GM12878 (cell line): ENCODE data around the gene PCED1A. TPM values are rescaled to one million over a fixed set of nuclear protein-coding genes. Genes with fewer than 3 reads are reported as not detected.
A peak's percentile ranks its signal among the peaks of the same experiment; 100 is the strongest.

ENCODE experiments used
- ASH2L ChIP-seq: fragments of 300-600, 200-600 bp; sonication (generic); IDR thresholded peaks from 2 replicates; pipeline ENCODE4 v1.6.1; 2017; ENCODE audit warnings: low read depth, mild to moderate bottlenecking, borderline replicate concordance
- BACH1 ChIP-seq: fragments of 450-650 bp; IDR thresholded peaks from 2 replicates; pipeline ENCODE4 v1.6.1; 2017; ENCODE audit warnings: mild to moderate bottlenecking, borderline replicate concordance
- EZH2 ChIP-seq: IDR thresholded peaks from 2 replicates; pipeline ENCODE4 v1.6.1; 2012; ENCODE audit warnings: low read depth, mild to moderate bottlenecking, control low read depth, inconsistent platforms, low read length, borderline replicate concordance; ENCODE audit not compliant: control insufficient read depth
- FOS ChIP-seq: IDR thresholded peaks from 3 replicates; pipeline ENCODE4 v1.6.1; 2011; ENCODE audit warnings: borderline replicate concordance; ENCODE audit not compliant: insufficient read length; ENCODE audit errors: extremely low read depth
- GABPA ChIP-seq: IDR thresholded peaks from 2 replicates; pipeline ENCODE4 v1.6.1; 2014; ENCODE audit warnings: antibody characterized with exemption, low read depth, mild to moderate bottlenecking, inconsistent platforms
- IRF4 ChIP-seq: IDR thresholded peaks from 2 replicates; pipeline ENCODE4 v1.6.1; 2011; ENCODE audit warnings: low read depth, low read length
- JUNB ChIP-seq: IDR thresholded peaks from 2 replicates; pipeline ENCODE4 v1.6.1; 2016; ENCODE audit warnings: antibody characterized with exemption, mild to moderate bottlenecking
- KLF5 ChIP-seq: fragments of 450-650 bp; IDR thresholded peaks from 2 replicates; pipeline ENCODE4 v1.6.1; 2014; ENCODE audit warnings: mild to moderate bottlenecking; ENCODE audit not compliant: partially characterized antibody
- MYC ChIP-seq: IDR thresholded peaks from 2 replicates; pipeline ENCODE4 v1.6.1; 2011; ENCODE audit warnings: mild to moderate bottlenecking, low read length, moderate library complexity, inconsistent platforms; ENCODE audit not compliant: insufficient read depth, insufficient replicate concordance, insufficient read length, severe bottlenecking
- NKRF ChIP-seq: fragments of 450-650 bp; conservative IDR thresholded peaks from 2 replicates; pipeline ENCODE4 v1.6.1; 2017; ENCODE audit warnings: mild to moderate bottlenecking, moderate library complexity
- NRF1 ChIP-seq: conservative IDR thresholded peaks from 2 replicates; pipeline ENCODE4 v1.6.1; 2011; ENCODE audit warnings: mild to moderate bottlenecking, low read depth, low read length, improper control_type of control experiment
- RFX5 ChIP-seq: IDR thresholded peaks from 2 replicates; pipeline ENCODE4 v1.6.1; 2011; ENCODE audit warnings: low read depth, low read length, improper control_type of control experiment
- SREBF2 ChIP-seq: IDR thresholded peaks from 2 replicates; pipeline ENCODE4 v1.6.1; 2012; ENCODE audit warnings: mild to moderate bottlenecking, low read length
- SRF ChIP-seq, 2 experiments: IDR thresholded peaks; 2 replicates each; pipeline ENCODE4 v1.6.1; 2011; ENCODE audit warnings: low read depth in 2 of 2, low read length in 2 of 2, mild to moderate bottlenecking in 1 of 2, moderate library complexity in 1 of 2
- ZBED1 ChIP-seq: IDR thresholded peaks from 2 replicates; pipeline ENCODE4 v1.6.1; 2016; ENCODE audit warnings: borderline replicate concordance
- ZNF207 ChIP-seq: fragments of 450-650 bp; IDR thresholded peaks from 2 replicates; pipeline ENCODE4 v1.6.1; 2014; ENCODE audit warnings: antibody characterized with exemption, mild to moderate bottlenecking, borderline replicate concordance
- ZNF687 ChIP-seq: fragments of 450-650 bp; IDR thresholded peaks from 2 replicates; pipeline ENCODE4 v1.6.1; 2017; ENCODE audit warnings: mild to moderate bottlenecking, moderate library complexity
- polyA plus RNA-seq, 11 experiments: library from polyadenylated mRNA; depleted of rRNA in 4 of 11; unstranded in 6 of 11; stranded (reverse) in 5 of 11; fragments of >200 nt; fragmentation: Nextera tagmentation in 4 of 11; fragmentation: Illumina TruSeq in 1 of 11; extraction: Ambion mirVana in 4 of 11; extraction: Trizol in 1 of 11; gene quantifications; 1 replicate in 1 of 11; 2 replicates in 10 of 11; pipeline versions ENCODE4 v1.2.1 to v1.2.3, GENCODE V29; 2011 to 2016; ENCODE audit warnings: inconsistent platforms in 2 of 11, missing spikeins in 2 of 11, low read depth in 1 of 11
- total RNA-seq, 4 experiments: library from RNA; depleted of rRNA in 3 of 4; stranded (reverse); fragments of >200 nt in 3 of 4; fragmentation: Illumina TruSeq in 1 of 4; extraction: Trizol in 1 of 4; gene quantifications; 2 replicates each; pipeline versions ENCODE4 v1.2.1 to v1.2.3, GENCODE V29; 2013 to 2021
- TF ChIP-seq, protein P1 (sequence below): fragments of 450-650 bp; formaldehyde crosslinking; IDR thresholded peaks from 2 replicates; pipeline ENCODE4 v1.5.0; 2022; ENCODE audit warnings: mild to moderate bottlenecking, missing genetic modification characterization
- TF ChIP-seq, protein P2 (sequence below): IDR thresholded peaks from 2 replicates; pipeline ENCODE4 v1.6.1; 2012; ENCODE audit warnings: low read depth, low read length, improper control_type of control experiment

The PCED1A gene
- total and polyA plus RNA-seq, 10 of the 15 experiments (the other 5 are each of a cell fraction or from before 2014, with no cell fraction given) = 4.5 to 30.9 (median 12.0) TPM

- TF ChIP-seq ZNF687 = peak; percentile 69
- 0 out of 2 replicates have a peak, but pooled peaks have one; percentile 17 for TF ChIP-seq IRF4
- TF ChIP-seq GABPA = no peak
- TF ChIP-seq SREBF2 = peak; percentile 81
- 0 out of 2 replicates have a peak, but pooled peaks have one; percentile 26 for TF ChIP-seq RFX5
- TF ChIP-seq ZNF207 = no peak
- no peak for TF ChIP-seq SRF (IDR thresholded peaks at IDR 0.05; ENCODE audit: low read depth in 2 of 2, low read length in 2 of 2)
- TF ChIP-seq KLF5 = peak; percentile 55
- TF ChIP-seq, protein P1, sequence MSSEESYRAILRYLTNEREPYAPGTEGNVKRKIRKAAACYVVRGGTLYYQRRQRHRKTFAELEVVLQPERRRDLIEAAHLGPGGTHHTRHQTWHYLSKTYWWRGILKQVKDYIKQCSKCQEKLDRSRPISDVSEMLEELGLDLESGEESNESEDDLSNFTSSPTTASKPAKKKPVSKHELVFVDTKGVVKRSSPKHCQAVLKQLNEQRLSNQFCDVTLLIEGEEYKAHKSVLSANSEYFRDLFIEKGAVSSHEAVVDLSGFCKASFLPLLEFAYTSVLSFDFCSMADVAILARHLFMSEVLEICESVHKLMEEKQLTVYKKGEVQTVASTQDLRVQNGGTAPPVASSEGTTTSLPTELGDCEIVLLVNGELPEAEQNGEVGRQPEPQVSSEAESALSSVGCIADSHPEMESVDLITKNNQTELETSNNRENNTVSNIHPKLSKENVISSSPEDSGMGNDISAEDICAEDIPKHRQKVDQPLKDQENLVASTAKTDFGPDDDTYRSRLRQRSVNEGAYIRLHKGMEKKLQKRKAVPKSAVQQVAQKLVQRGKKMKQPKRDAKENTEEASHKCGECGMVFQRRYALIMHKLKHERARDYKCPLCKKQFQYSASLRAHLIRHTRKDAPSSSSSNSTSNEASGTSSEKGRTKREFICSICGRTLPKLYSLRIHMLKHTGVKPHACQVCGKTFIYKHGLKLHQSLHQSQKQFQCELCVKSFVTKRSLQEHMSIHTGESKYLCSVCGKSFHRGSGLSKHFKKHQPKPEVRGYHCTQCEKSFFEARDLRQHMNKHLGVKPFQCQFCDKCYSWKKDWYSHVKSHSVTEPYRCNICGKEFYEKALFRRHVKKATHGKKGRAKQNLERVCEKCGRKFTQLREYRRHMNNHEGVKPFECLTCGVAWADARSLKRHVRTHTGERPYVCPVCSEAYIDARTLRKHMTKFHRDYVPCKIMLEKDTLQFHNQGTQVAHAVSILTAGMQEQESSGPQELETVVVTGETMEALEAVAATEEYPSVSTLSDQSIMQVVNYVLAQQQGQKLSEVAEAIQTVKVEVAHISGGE (CRISPR knock-in tag) = no peak
- no peak for TF ChIP-seq JUNB
- TF ChIP-seq NKRF = peak; percentile 64
- TF ChIP-seq NRF1 = peak; percentile 31; the same call in 1 of the 2 replicates
- no peak for TF ChIP-seq EZH2
- no peak for TF ChIP-seq ZBED1
- peak; percentile 95; the same call in 1 of the 2 replicates for TF ChIP-seq ASH2L
- peak; percentile 89 for TF ChIP-seq BACH1
- no peak for TF ChIP-seq MYC
- no peak for TF ChIP-seq FOS
- TF ChIP-seq, protein P2, sequence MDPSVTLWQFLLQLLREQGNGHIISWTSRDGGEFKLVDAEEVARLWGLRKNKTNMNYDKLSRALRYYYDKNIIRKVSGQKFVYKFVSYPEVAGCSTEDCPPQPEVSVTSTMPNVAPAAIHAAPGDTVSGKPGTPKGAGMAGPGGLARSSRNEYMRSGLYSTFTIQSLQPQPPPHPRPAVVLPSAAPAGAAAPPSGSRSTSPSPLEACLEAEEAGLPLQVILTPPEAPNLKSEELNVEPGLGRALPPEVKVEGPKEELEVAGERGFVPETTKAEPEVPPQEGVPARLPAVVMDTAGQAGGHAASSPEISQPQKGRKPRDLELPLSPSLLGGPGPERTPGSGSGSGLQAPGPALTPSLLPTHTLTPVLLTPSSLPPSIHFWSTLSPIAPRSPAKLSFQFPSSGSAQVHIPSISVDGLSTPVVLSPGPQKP = no peak
Measured at GRCh38 chr20:2873010-2873746, 32.7 kb upstream of the PCED1A start, which contains the start of gene PTPRA (continued).
